Sigmoid colon (tissue), 3 donors: ENCODE data around the gene SPR.

Experiments
- CTCF ChIP-seq, 4 experiments: fragments of 450-650 bp in 3 of 4; fragments of 200-600 bp in 1 of 4; IDR thresholded peaks; one replicate each; pipeline ENCODE4 v1.5.1; 2016 to 2019; ENCODE audit warnings: antibody characterized with exemption in 4 of 4, mild to moderate bottlenecking in 3 of 4, moderate library complexity in 2 of 4
- POLR2A ChIP-seq, 2 donors: fragments of 450-650 bp; IDR thresholded peaks; one replicate each; pipeline ENCODE4 v1.6.1; 2016; ENCODE audit warnings: antibody characterized with exemption in 2 of 2, mild to moderate bottlenecking in 2 of 2, moderate library complexity in 2 of 2

GRCh38 chr2:72932045-72932740 lies 45.0 kb downstream of the SPR start:
- TF ChIP-seq CTCF (IDR thresholded peaks at IDR 0.05) (no peak), POLR2A (IDR thresholded peaks at IDR 0.05) (no peak)
